ENCODE data around the gene CTNND2.
"Not testable (repeated sequence)": the region's sequence is repeated elsewhere in the genome, so short reads cannot be mapped to it uniquely, and the experiment has no call there.

The CTNND2 gene

DNA sequence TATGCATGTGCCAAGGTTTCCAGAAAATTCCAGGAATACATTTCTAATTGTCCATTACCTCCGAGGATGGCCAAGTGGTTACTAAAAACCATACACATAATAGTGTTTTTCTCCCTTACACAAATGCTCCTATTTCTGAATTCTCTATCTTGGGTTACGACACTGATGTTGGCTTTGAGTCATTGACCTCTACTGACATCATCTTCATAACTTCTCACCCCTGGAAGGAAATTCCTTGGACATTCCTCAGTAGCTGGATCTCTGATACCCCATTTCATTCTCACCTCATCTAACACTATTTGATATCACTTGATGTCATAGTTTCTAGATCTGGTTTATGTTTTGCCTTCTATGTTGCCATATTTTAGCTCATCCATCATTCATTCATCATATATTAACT is 287.2 kb downstream of the CTNND2 start:
- no peaks in the 10 kb centered on the region for H3K27me3 ChIP-seq (ENCODE audit: insufficient read depth, low read length)
- H3K36me3 ChIP-seq (ENCODE audit: insufficient read depth, low read length) = no peaks in the 10 kb centered on the region
- H3K4me1 ChIP-seq (ENCODE audit: insufficient read depth, low read length) = no peaks in the 10 kb centered on the region
- no peak overlapping the region for H2AFZ ChIP-seq (ENCODE audit: low read depth, low read length)
- H3K9me3 ChIP-seq (ENCODE audit: low read length) = no peaks in the 10 kb centered on the region
- no peak overlapping the region for H3K4me3 ChIP-seq (ENCODE audit: low read length)

DNA sequence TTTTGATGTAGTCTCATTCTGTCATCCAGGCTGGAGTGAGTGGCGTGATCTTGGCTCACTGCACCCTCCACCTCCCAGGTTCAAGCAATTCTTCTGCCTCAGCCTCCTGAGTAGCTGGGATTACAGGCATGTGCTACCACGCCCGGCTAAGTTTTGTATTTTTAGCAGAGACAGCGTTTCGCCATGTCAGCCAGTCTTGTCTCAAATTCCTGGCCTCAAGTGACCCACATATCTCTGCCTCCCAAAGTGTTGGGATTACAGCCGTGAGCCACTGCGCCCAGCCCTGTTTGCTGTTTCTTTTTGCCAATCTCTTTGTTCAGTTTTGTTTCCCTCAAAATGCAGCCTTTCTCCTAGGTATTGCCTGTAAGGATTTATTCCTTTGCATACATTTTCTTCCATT is 287.6 kb downstream of the CTNND2 start:
- not testable (repeated sequence) for H3K4me1 ChIP-seq (ENCODE audit: insufficient read depth, low read length)

DNA sequence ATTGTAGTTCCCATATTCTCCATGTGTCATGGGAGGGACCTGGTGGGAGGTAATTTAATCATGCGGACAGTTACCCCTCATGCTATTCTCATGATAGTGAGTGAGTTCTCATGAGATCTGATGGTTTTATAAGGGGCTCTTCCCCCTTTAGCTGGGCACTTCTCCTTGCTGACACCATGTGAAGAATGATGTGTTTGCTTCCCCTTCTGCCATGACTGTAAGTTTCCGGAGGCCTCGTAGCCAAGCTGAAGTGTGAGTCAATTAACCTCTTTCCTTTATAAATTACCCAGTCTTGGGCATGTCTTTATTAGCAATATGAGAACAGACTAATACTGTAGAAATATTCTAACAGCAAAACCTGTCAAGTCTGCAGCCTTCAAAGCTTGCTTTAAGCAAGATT is 293.2 kb downstream of the CTNND2 start:
- H2AFZ ChIP-seq (ENCODE audit: low read depth, low read length) = no peak overlapping the region
- no peaks in the 10 kb centered on the region for H3K4me1 ChIP-seq (ENCODE audit: insufficient read depth, low read length)
- no peaks in the 10 kb centered on the region for H3K27me3 ChIP-seq (ENCODE audit: insufficient read depth, low read length)
- no peak overlapping the region for H3K4me3 ChIP-seq (ENCODE audit: low read length)
- H3K9me3 ChIP-seq (ENCODE audit: low read length) = no peaks in the 10 kb centered on the region
- no peaks in the 10 kb centered on the region for H3K36me3 ChIP-seq (ENCODE audit: insufficient read depth, low read length)

More for the DNA sequence above, 287.6 kb downstream of the CTNND2 start:
- not testable (repeated sequence) for H3K36me3 ChIP-seq (ENCODE audit: insufficient read depth, low read length); H3K27me3 ChIP-seq (ENCODE audit: insufficient read depth, low read length); H3K4me3 ChIP-seq (ENCODE audit: low read length); H3K9me3 ChIP-seq (ENCODE audit: low read length); H2AFZ ChIP-seq (ENCODE audit: low read depth, low read length)

DNA sequence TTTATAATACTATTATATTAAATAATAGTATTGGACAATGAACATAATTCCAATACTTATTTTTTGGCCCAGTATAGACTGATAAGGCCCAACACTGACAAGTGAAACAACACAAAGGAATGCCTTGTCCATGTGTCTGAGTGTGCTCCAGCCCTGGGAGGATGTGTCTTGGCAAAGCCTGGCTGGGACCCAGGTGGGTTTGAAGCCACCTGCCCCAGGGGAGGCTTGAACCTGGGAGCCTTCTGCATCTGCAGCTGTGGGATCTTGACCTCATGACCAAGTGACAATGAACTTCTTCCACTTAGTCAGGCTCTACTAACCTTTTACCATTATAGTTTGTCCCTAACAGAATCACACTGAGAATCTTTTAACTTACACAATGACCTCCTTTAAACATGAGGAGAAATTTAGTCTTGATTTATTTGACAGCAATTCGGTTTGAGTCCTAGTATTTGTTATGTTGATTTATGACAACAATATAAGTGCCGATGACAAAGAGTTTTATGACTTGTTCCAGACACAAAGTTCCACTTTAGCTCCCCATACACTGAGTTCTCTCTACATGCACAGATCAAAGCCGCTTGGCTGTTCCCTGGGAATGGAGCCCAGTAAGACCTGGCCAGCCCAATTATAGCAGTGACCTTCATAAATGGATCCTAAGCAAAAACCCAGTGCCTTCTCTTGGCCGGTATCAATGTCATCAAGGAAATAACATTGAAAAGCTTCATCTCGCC is 294.5 kb downstream of the CTNND2 start:
- H3K27me3 ChIP-seq (ENCODE audit: insufficient read depth, low read length) = no peaks in the 10 kb centered on the region
- no peak overlapping the region for H3K4me3 ChIP-seq (ENCODE audit: low read length)
- no peaks in the 10 kb centered on the region for H3K4me1 ChIP-seq (ENCODE audit: insufficient read depth, low read length)
- no peaks in the 10 kb centered on the region for H3K36me3 ChIP-seq (ENCODE audit: insufficient read depth, low read length)
- no peaks in the 10 kb centered on the region for H3K9me3 ChIP-seq (ENCODE audit: low read length)
- no peak overlapping the region for H2AFZ ChIP-seq (ENCODE audit: low read depth, low read length)

DNA sequence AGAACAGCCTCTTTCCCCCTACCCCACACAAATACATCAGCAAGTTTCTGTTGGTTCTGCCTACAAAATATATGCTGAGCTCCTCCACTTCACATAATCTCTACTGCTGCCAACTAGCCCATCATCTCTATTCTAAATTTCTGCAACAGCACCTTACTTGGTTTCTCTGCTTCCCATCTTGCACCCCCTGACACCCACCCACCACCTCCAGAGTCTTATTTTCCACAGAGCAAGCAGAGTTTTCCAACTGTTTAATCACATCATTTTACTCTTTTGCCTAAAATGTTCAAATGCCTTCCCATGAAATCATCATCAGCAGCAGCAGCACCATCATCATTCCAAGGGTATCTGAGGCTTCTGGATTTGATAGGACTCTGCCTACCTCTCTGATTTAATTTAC is 295.7 kb downstream of the CTNND2 start:
- H3K36me3 ChIP-seq (ENCODE audit: insufficient read depth, low read length) = no peaks in the 10 kb centered on the region

DNA sequence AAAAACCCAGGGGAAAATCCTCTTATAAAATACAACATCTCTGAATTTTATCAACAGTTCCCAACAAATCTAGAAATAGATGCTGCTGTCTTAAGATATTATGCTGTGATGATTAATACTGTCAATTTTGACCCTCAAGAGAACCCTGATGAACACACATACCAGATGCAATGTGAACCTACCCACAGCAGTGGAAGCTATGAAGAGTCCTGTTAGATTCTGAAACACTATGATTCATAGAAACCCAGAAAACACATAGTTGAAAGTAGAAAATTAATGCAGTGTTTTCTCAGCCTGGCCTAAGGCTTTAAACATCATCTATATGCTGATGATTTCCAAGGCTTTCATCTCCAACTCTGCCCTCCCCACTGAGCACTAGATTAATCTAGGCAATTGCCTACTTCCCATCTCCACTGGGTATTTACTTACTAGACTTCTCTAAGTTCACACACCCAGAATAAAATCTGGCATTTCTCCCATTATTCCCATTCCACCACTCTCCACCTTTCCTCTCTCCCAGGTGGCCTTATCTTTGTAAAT is 296.2 kb downstream of the CTNND2 start:
- Histone ChIP-seq H3K4me1 (ENCODE audit: insufficient read depth, low read length) (peaks cover 4% of the 10 kb centered on the region), H3K36me3 (ENCODE audit: insufficient read depth, low read length) (no peaks in the 10 kb centered on the region), H3K4me3 (ENCODE audit: low read length) (no peak overlapping the region)

More for the DNA sequence above, 295.7 kb downstream of the CTNND2 start:
- Histone ChIP-seq H3K4me3 (ENCODE audit: low read length) (no peak overlapping the region), H2AFZ (ENCODE audit: low read depth, low read length) (no peak overlapping the region), H3K9me3 (ENCODE audit: low read length) (no peaks in the 10 kb centered on the region), H3K4me1 (ENCODE audit: insufficient read depth, low read length) (no peaks in the 10 kb centered on the region), H3K27me3 (ENCODE audit: insufficient read depth, low read length) (no peaks in the 10 kb centered on the region)

DNA sequence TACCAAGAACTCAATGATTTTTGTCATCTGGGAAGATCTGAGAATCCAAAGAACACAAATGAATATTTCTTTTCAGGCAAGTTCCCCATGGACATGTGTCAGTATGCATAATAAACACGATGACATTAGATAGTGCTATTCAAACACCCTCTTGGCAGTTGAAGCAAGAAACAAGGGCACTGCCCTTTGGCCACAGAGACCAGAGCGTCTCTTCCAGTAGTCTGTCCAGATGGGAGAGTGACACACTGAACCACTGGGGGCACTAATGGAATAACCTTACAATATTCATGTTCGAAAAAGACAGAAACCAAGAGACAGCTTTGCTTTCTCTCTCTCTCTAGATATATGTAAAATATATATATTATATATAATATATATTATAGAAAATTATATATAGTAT is 301.9 kb downstream of the CTNND2 start:
- H2AFZ ChIP-seq (ENCODE audit: low read depth, low read length) = no peak overlapping the region

More for the DNA sequence above, 296.2 kb downstream of the CTNND2 start:
- no peaks in the 10 kb centered on the region for H3K9me3 ChIP-seq (ENCODE audit: low read length)
- H2AFZ ChIP-seq (ENCODE audit: low read depth, low read length) = no peak overlapping the region
- H3K27me3 ChIP-seq (ENCODE audit: insufficient read depth, low read length) = no peaks in the 10 kb centered on the region

DNA sequence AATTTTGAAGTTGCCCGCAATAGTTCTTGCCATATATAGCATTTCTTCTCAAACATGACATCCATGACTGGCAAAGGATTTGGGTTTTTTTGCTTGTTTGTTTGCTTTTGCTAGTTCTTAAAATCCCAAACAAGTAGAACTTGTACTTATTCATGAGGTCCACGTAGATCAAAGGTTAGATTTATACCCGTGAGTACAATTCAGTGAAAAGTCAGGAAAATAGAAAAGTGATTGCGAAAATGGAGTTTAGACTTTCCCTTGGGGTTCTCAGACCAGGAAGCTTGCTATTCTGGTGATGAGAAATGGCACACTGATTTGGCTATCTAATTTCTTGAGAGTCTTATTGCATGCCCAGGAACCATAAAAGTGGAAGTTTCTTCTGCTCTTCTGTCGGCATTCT is 304.7 kb downstream of the CTNND2 start:
- Histone ChIP-seq H3K4me1 (ENCODE audit: insufficient read depth, low read length) (peaks cover 32% of the 10 kb centered on the region), H2AFZ (ENCODE audit: low read depth, low read length) (no peak overlapping the region), H3K4me3 (ENCODE audit: low read length) (no peak overlapping the region), H3K9me3 (ENCODE audit: low read length) (peaks cover 2% of the 10 kb centered on the region), H3K27me3 (ENCODE audit: insufficient read depth, low read length) (no peaks in the 10 kb centered on the region), H3K36me3 (ENCODE audit: insufficient read depth, low read length) (no peaks in the 10 kb centered on the region)

More for the DNA sequence above, 301.9 kb downstream of the CTNND2 start:
- Histone ChIP-seq H3K4me1 (ENCODE audit: insufficient read depth, low read length) (peaks cover 8% of the 10 kb centered on the region), H3K4me3 (ENCODE audit: low read length) (no peak overlapping the region), H3K27me3 (ENCODE audit: insufficient read depth, low read length) (no peaks in the 10 kb centered on the region), H3K9me3 (ENCODE audit: low read length) (peaks cover 2% of the 10 kb centered on the region), H3K36me3 (ENCODE audit: insufficient read depth, low read length) (no peaks in the 10 kb centered on the region)

DNA sequence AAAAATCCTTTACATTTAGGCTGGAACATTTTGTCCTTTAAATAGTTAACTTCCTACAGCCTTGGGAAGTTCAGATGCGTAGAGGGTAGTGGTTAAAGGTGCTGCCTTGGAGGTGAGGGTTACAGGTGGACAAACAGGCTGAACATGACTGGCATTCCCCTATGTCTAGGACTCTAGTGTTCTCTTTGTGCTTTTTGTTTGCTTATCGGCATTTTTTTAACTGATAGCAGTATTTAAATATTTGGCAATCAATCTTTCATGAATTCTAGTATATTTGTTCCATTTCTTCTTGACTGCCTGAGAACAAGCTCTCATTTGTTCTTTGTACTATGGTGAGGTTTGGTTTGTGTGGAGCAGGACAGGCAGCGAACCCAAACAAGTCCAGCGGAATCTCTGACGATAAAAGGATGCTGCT is 307.6 kb downstream of the CTNND2 start:
- no peak overlapping the region for H3K4me3 ChIP-seq (ENCODE audit: low read length)
- H3K27me3 ChIP-seq (ENCODE audit: insufficient read depth, low read length) = no peaks in the 10 kb centered on the region
- peaks cover 31% of the 10 kb centered on the region for H3K4me1 ChIP-seq (ENCODE audit: insufficient read depth, low read length)
- peaks cover 2% of the 10 kb centered on the region for H3K9me3 ChIP-seq (ENCODE audit: low read length)
- no peaks in the 10 kb centered on the region for H3K36me3 ChIP-seq (ENCODE audit: insufficient read depth, low read length)
- no peak overlapping the region for H2AFZ ChIP-seq (ENCODE audit: low read depth, low read length)

DNA sequence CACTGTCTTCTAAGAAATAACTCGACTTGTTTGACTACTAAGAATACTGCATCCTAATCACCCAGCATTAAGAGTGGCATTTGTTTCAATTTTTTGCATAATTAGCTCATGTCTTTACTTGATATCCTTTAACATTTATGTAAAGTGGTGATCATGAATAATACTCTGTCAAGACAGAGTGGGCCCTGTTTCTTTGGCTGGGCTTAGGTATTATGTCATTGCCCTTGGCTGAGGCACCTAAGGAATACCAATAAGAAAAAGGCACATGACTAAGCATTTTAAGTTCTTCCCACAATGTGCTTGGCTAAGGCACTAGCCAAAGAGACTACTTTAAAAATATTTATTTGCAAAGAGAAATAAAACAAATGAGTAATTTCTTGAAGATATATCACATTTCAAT is 308.1 kb downstream of the CTNND2 start:
- Histone ChIP-seq H3K27me3 (ENCODE audit: insufficient read depth, low read length) (no peaks in the 10 kb centered on the region), H3K36me3 (ENCODE audit: insufficient read depth, low read length) (no peaks in the 10 kb centered on the region), H3K9me3 (ENCODE audit: low read length) (peaks cover 2% of the 10 kb centered on the region), H3K4me3 (ENCODE audit: low read length) (no peak overlapping the region), H3K4me1 (ENCODE audit: insufficient read depth, low read length) (peaks cover 32% of the 10 kb centered on the region), H2AFZ (ENCODE audit: low read depth, low read length) (no peak overlapping the region)

DNA sequence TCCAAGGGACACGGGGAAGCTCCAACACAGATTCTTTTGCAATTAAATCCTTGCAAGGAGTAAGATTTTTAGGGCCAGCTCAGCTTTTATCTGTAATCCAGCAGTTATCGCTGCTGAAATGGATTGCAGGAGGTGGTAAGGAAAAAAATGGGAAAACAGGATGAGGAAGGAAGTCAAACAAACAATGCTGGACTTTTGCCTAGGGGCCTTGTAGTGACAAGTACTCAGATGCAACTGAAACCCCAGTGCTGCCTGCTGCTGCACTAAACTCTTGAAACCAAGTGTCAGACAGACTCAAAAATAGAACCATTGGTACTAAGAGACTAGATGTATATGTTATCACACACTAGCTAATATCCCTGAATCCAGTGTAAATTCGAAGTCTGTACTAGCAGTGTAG is 309.2 kb downstream of the CTNND2 start:
- Histone ChIP-seq H3K4me3 (ENCODE audit: low read length) (no peak overlapping the region), H2AFZ (ENCODE audit: low read depth, low read length) (peak overlapping the region; percentile 76), H3K27me3 (ENCODE audit: insufficient read depth, low read length) (no peaks in the 10 kb centered on the region), H3K9me3 (ENCODE audit: low read length) (peaks cover 2% of the 10 kb centered on the region), H3K4me1 (ENCODE audit: insufficient read depth, low read length) (peaks cover 32% of the 10 kb centered on the region), H3K36me3 (ENCODE audit: insufficient read depth, low read length) (no peaks in the 10 kb centered on the region)

DNA sequence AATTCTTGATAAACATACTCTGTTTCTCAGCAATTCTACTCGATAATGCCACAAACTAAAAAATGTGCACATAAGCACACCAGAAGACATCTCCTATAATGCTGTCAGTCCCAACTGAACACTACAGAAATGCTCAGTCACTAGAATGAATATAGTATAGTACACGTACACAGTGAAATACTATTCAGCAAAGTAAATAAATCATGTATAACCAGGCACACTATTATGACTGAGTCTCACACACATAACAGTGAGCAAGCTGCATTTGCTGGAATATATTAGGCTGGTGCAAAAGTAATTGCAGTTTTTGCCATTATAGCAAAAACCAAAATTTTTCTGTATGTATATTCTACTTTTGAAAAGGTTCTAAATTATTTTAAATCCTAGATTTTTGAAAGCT is 310.2 kb downstream of the CTNND2 start:
- peaks cover 2% of the 10 kb centered on the region for H3K9me3 ChIP-seq (ENCODE audit: low read length)
- H3K4me3 ChIP-seq (ENCODE audit: low read length) = no peak overlapping the region

DNA sequence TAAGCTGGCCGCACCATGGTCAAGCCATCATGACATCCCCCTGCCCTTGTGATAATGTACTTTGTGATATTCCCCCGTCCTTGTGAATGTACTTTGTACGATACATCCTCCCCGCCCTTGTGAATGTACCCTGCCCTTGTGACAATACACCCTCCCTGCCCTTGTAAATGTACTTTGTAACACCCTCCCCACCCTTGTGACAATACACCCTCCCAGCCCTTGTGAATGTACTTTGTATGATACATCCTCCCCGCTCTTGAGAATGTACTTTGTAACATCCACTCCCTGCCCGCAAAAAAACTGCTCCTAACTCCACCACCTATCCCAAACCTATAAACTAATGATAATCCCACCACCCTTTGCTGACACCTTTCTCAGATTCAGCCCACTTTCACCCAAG is 313.8 kb downstream of the CTNND2 start:
- no peak overlapping the region for H2AFZ ChIP-seq (ENCODE audit: low read depth, low read length)
- no peak overlapping the region for H3K4me3 ChIP-seq (ENCODE audit: low read length)
- H3K9me3 ChIP-seq (ENCODE audit: low read length) = no peaks in the 10 kb centered on the region
- no peaks in the 10 kb centered on the region for H3K27me3 ChIP-seq (ENCODE audit: insufficient read depth, low read length)
- peaks cover 35% of the 10 kb centered on the region for H3K4me1 ChIP-seq (ENCODE audit: insufficient read depth, low read length)
- H3K36me3 ChIP-seq (ENCODE audit: insufficient read depth, low read length) = no peaks in the 10 kb centered on the region

More for the DNA sequence above, 310.2 kb downstream of the CTNND2 start:
- H3K4me1 ChIP-seq (ENCODE audit: insufficient read depth, low read length) = peaks cover 39% of the 10 kb centered on the region
- no peak overlapping the region for H2AFZ ChIP-seq (ENCODE audit: low read depth, low read length)
- no peaks in the 10 kb centered on the region for H3K27me3 ChIP-seq (ENCODE audit: insufficient read depth, low read length)
- H3K36me3 ChIP-seq (ENCODE audit: insufficient read depth, low read length) = no peaks in the 10 kb centered on the region

DNA sequence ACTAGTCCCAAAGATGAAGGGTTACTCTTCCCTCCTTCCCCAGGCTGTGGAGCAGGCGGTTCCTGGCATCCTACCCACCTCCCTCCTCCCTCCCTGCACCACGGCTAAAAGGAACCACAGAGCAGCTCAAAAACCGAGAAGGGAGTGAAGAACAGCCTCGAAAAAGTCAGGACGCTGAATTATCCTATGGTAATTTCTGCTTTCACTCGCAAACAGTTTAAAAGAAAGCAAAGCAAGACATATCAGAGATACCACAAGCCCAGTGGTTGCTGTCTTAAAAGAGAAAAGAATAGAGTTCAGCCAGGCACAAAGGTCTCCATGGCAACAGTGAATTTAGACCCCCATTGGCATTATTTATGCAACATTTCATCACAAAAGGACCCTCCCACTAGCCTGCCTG is 315.4 kb downstream of the CTNND2 start:
- Histone ChIP-seq H3K9me3 (ENCODE audit: low read length) (no peaks in the 10 kb centered on the region), H3K4me3 (ENCODE audit: low read length) (peak overlapping the region; percentile 87), H3K27me3 (ENCODE audit: insufficient read depth, low read length) (no peaks in the 10 kb centered on the region), H3K4me1 (ENCODE audit: insufficient read depth, low read length) (peaks cover 32% of the 10 kb centered on the region), H3K36me3 (ENCODE audit: insufficient read depth, low read length) (no peaks in the 10 kb centered on the region), H2AFZ (ENCODE audit: low read depth, low read length) (no peak overlapping the region)

Measured in neuron (in vitro differentiated cells).